HepG2 (cell line): ENCODE results near the gene PDCD10. TPM values are rescaled to one million over a fixed set of nuclear protein-coding genes. Genes with fewer than 3 reads are reported as not detected.
A peak's percentile ranks its signal among the peaks of the same experiment; 100 is the strongest.

ENCODE experiments used
- ATAC-seq: fragments of 200-7000 bp; cut with Tn5 transposase; 3 replicates; pipeline ENCODE4 v1.9.1; 2020; ENCODE audit warnings: mild to moderate bottlenecking, moderate library complexity
- BruUV-seq: library from RNA; stranded (reverse); fragments of 400-500 nt; replicated peaks from 2 replicates; lab custom pipeline; 2021; lab: Mats Ljungman, UMichigan
- CTCF ChIA-PET: fragments of 300-600 bp; formaldehyde crosslinking; extraction: SDS; loops from one replicate; lab custom pipeline; 2021; ENCODE audit warnings: low total read pairs, inconsistent platforms, low intra/inter-chr PET ratio; lab: Yijun Ruan, JAX
- POLR2A ChIA-PET: fragments of 350-600 bp; sonication (Branson Sonifier 250); formaldehyde crosslinking; loops from one replicate; lab custom pipeline; 2020; ENCODE audit warnings: antibody characterized with exemption, inconsistent platforms; lab: Yijun Ruan, JAX
- DNase-seq: peaks from one replicate; pipeline ENCODE4 v3.0.0-alpha.2; 2015; ENCODE audit warnings: low spot score
- FAIRE-seq: peaks from 3 replicates; lab custom pipeline; 2011; peaks lifted over from hg19 to GRCh38; lab: Jason Lieb, UNC
- H2AFZ ChIP-seq: one replicate; pipeline ENCODE4 v1.6.1; 2011; ENCODE audit warnings: low read length, inconsistent platforms
- H3K27ac ChIP-seq: fragments of 300-600 bp; 3 replicates; pipeline ENCODE4 v1.8.0; 2011; ENCODE audit warnings: mixed run types, mild to moderate bottlenecking, mixed read lengths, low read length, inconsistent platforms; ENCODE audit not compliant: insufficient read depth; ENCODE audit errors: extremely low read length
- H3K27me3 ChIP-seq, 2 experiments: fragments of 200-600 bp in 1 of 2; 2 replicates in 1 of 2; 3 replicates in 1 of 2; pipeline versions ENCODE4 v1.6.0 to v1.8.0; 2011; ENCODE audit warnings: low read length in 2 of 2, mild to moderate bottlenecking in 2 of 2, moderate library complexity in 2 of 2, inconsistent platforms in 1 of 2; ENCODE audit not compliant: insufficient read depth in 2 of 2, control insufficient read depth in 1 of 2
- H3K36me3 ChIP-seq, 2 experiments: fragments of 200-600 bp in 1 of 2; replicated peaks in 1 of 2; 2 replicates in 1 of 2; 3 replicates in 1 of 2; pipeline versions ENCODE4 v1.5.1 to v1.8.0; 2011; ENCODE audit warnings: low read length in 2 of 2, inconsistent platforms in 1 of 2; ENCODE audit not compliant: insufficient read depth in 2 of 2, control insufficient read depth in 1 of 2
- H3K4me1 ChIP-seq: 2 replicates; pipeline ENCODE4 v1.5.1; 2012; ENCODE audit warnings: low read length, inconsistent platforms; ENCODE audit not compliant: insufficient read depth
- H3K4me2 ChIP-seq: 2 replicates; pipeline ENCODE4 v1.6.0; 2011; ENCODE audit warnings: low read depth, low read length, inconsistent platforms
- H3K4me3 ChIP-seq, 3 experiments: fragments of 200-600 bp in 1 of 3; sonication (generic), shearing (Covaris generic) in 1 of 3; replicated peaks in 1 of 3; 2 replicates each; pipeline ENCODE4 v1.5.1; 2011 to 2016; ENCODE audit warnings: low read length in 3 of 3, inconsistent platforms in 2 of 3, low read depth in 2 of 3, mild to moderate bottlenecking in 2 of 3, control low read depth in 1 of 3, mixed read lengths in 1 of 3; ENCODE audit not compliant: insufficient read depth in 1 of 3
- H3K79me2 ChIP-seq: one replicate; pipeline ENCODE4 v1.6.1; 2011; ENCODE audit warnings: low read length, inconsistent platforms; ENCODE audit not compliant: insufficient read depth
- H3K9ac ChIP-seq: 2 replicates; pipeline ENCODE4 v1.6.0; 2011; ENCODE audit warnings: mild to moderate bottlenecking, low read depth, low read length, inconsistent platforms; ENCODE audit not compliant: insufficient read depth
- H3K9me3 ChIP-seq: 2 replicates; pipeline ENCODE4 v1.5.1; 2012; ENCODE audit warnings: mild to moderate bottlenecking, low read length
- H4K20me1 ChIP-seq: 2 replicates; pipeline ENCODE4 v1.6.0; 2011; ENCODE audit warnings: inconsistent platforms, mild to moderate bottlenecking, low read length, moderate library complexity; ENCODE audit not compliant: insufficient read depth
- ARID3A ChIP-seq: IDR thresholded peaks from 2 replicates; pipeline ENCODE4 v1.6.1; 2012; ENCODE audit warnings: low read depth, low read length, improper control_type of control experiment
- CEBPB ChIP-seq: IDR thresholded peaks from 2 replicates; pipeline ENCODE4 v1.6.1; 2011; ENCODE audit warnings: low read depth, low read length, improper control_type of control experiment, borderline replicate concordance
- CEBPG ChIP-seq: IDR thresholded peaks from 2 replicates; pipeline ENCODE4 v1.6.1; 2016
- CTCF ChIP-seq: sonication (generic); formaldehyde crosslinking; IDR thresholded peaks from 2 replicates; pipeline ENCODE4 v1.5.0; 2020; ENCODE audit warnings: mild to moderate bottlenecking, missing genetic modification reagents, moderate library complexity
- GATAD1 ChIP-seq: IDR thresholded peaks from 2 replicates; pipeline ENCODE4 v1.6.1; 2016; ENCODE audit warnings: missing genetic modification reagents, missing compliant biosample characterization
- SMC3 ChIP-seq: IDR thresholded peaks from 2 replicates; pipeline ENCODE4 v1.6.1; 2011; ENCODE audit warnings: low read length, improper control_type of control experiment
- STAG1 ChIP-seq: sonication (generic); formaldehyde crosslinking; IDR thresholded peaks from 2 replicates; pipeline ENCODE4 v1.4.0; 2020; ENCODE audit warnings: missing genetic modification reagents
- ZNF572 ChIP-seq: sonication (generic); formaldehyde crosslinking; IDR thresholded peaks from 2 replicates; pipeline ENCODE4 v1.5.1; 2020; ENCODE audit warnings: mild to moderate bottlenecking, missing genetic modification reagents
- in situ Hi-C: cut with HindIII; loops from 2 replicates; pipeline ENCODE4 v1.10.0; 2017; ENCODE audit warnings: low pct_unique_long_range_greater_than_20kb; ENCODE audit not compliant: extremely low pct_ligation_motif_present
- intact Hi-C: fragments of 100-400 bp; cut with micrococcal nuclease; formaldehyde crosslinking; loops from one replicate; pipeline ENCODE4 v1.10.0; 2022; ENCODE audit not compliant: unreplicated experiment
- polyA plus RNA-seq, 8 experiments: library from polyadenylated mRNA; depleted of rRNA in 3 of 8; stranded (reverse) in 7 of 8; unstranded in 1 of 8; fragments of >200 nt; fragmentation: Illumina TruSeq in 4 of 8; extraction: Trizol in 4 of 8; gene quantifications; 2 replicates each; pipeline versions ENCODE4 v1.2.1 to v1.2.3, GENCODE V29; 2011 to 2016; ENCODE audit warnings: low read depth in 4 of 8, missing spikeins in 1 of 8, mixed read lengths in 1 of 8; ENCODE audit not compliant: insufficient read depth in 1 of 8
- total RNA-seq, 5 experiments: library from RNA; depleted of rRNA; stranded (reverse); fragments of >200 nt; fragmentation: Illumina TruSeq; extraction: Trizol; gene quantifications; 2 replicates each; pipeline ENCODE4 v1.2.3, GENCODE V29; 2016; ENCODE audit warnings: low read depth in 1 of 5
- TF ChIP-seq, protein P1 (sequence below), 2 experiments: sonication (generic) in 1 of 2; formaldehyde crosslinking in 1 of 2; IDR thresholded peaks; 2 replicates each; pipeline versions ENCODE4 v1.6.1 to v1.9.0; 2014 to 2022; ENCODE audit warnings: antibody characterized with exemption in 1 of 2, borderline replicate concordance in 1 of 2, inconsistent platforms in 1 of 2, low read depth in 1 of 2, missing genetic modification reagents in 1 of 2
- TF ChIP-seq, protein P2 (sequence below), 2 experiments: fragments of 450-650 bp in 1 of 2; sonication (generic) in 1 of 2; formaldehyde crosslinking; IDR thresholded peaks; 2 replicates each; pipeline versions ENCODE4 v1.5.0 to v1.8.0; 2020 to 2022; ENCODE audit warnings: mild to moderate bottlenecking in 1 of 2, missing genetic modification reagents in 1 of 2

Gene PDCD10
- total and polyA plus RNA-seq, 2 of the 13 experiments (the other 11 are each of a cell fraction or from before 2014, with no cell fraction given): 48.5 to 53.9 TPM

DNA sequence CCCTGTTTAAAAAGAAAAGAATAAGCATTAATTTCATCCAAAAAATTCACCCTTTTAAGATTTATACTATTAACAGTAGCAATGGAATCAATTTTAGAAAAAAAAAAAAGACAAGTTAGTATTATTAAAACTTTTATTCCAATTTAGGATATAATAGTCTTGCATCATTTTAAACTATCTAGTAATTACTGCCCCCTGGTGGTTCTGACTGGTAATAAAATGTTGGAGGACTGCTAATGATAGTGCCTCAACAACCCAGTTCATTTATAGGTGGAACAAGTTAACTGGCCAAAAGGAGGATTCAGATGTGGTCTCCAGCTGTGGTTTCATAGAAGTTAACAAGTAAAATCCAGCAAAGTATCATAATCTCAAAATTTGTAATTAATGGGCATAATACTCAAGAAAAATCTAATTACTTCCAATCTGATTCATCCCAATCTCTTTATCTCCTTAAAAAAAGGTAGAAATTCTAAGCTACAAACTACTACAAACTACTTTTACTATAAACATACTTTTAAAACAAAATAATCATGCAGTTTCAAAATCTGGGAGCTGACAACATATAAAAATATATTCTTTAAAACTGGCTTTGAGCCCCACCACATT lies 50.2 kb downstream of the PDCD10 start:
- peak; percentile 82 for ATAC-seq
- Histone ChIP-seq H4K20me1 (no peaks in the 10 kb centered on the region), H3K4me1 (no peaks in the 10 kb centered on the region), H3K4me3 (no peak overlapping the region), H2AFZ (no peak overlapping the region), H3K27me3 (no peaks in the 10 kb centered on the region), H3K9me3 (no peaks in the 10 kb centered on the region)
- in situ Hi-C loops: loop anchor here (25.0 kb wide), 1 partner anchor 272 kb away; no protein-coding TSS in a partner anchor
- no peak for TF ChIP-seq GATAD1 (CRISPR knock-in tag)
- TF ChIP-seq CTCF: peak; percentile 54
- TF ChIP-seq, protein P1, sequence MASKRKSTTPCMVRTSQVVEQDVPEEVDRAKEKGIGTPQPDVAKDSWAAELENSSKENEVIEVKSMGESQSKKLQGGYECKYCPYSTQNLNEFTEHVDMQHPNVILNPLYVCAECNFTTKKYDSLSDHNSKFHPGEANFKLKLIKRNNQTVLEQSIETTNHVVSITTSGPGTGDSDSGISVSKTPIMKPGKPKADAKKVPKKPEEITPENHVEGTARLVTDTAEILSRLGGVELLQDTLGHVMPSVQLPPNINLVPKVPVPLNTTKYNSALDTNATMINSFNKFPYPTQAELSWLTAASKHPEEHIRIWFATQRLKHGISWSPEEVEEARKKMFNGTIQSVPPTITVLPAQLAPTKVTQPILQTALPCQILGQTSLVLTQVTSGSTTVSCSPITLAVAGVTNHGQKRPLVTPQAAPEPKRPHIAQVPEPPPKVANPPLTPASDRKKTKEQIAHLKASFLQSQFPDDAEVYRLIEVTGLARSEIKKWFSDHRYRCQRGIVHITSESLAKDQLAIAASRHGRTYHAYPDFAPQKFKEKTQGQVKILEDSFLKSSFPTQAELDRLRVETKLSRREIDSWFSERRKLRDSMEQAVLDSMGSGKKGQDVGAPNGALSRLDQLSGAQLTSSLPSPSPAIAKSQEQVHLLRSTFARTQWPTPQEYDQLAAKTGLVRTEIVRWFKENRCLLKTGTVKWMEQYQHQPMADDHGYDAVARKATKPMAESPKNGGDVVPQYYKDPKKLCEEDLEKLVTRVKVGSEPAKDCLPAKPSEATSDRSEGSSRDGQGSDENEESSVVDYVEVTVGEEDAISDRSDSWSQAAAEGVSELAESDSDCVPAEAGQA (IDR thresholded peaks at IDR 0.05; ENCODE audit: low read depth): no peak
- TF ChIP-seq, protein P1 (CRISPR knock-in tag; IDR thresholded peaks at IDR 0.05; ENCODE audit: borderline replicate concordance): no peak
- TF ChIP-seq STAG1 (CRISPR knock-in tag): peak; percentile 35; the same call in 1 of the 2 replicates
- TF ChIP-seq ARID3A: peak; percentile 69
- no peak for TF ChIP-seq ZNF572 (CRISPR knock-in tag)
- TF ChIP-seq CEBPG (CRISPR knock-in tag): peak; percentile 39
- peak; percentile 64 for TF ChIP-seq SMC3
- TF ChIP-seq, protein P2, sequence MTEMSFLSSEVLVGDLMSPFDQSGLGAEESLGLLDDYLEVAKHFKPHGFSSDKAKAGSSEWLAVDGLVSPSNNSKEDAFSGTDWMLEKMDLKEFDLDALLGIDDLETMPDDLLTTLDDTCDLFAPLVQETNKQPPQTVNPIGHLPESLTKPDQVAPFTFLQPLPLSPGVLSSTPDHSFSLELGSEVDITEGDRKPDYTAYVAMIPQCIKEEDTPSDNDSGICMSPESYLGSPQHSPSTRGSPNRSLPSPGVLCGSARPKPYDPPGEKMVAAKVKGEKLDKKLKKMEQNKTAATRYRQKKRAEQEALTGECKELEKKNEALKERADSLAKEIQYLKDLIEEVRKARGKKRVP (CRISPR knock-in tag; IDR thresholded peaks at IDR 0.05): peak in 1 of 2 experiments; percentile 62; a peak in 2 of 4 replicates
- peak; percentile 41; the same call in 1 of the 2 replicates for TF ChIP-seq CEBPB
- TF ChIP-seq, all 625 proteins: peak for 7
- POLR2A ChIA-PET: no interaction called here
- intact Hi-C loops: loop anchor here (1.0 kb wide), 4 partner anchors 57 to 304 kb away; partner anchors contain the start of gene ZBBX
- Histone ChIP-seq H3K79me2 (no peaks in the 10 kb centered on the region), H3K4me2 (no peak overlapping the region), H3K36me3 (peaks cover 3 to 20% of the 10 kb centered on the region in 2 experiments), H3K9ac (no peak overlapping the region), H3K27ac (no peak overlapping the region)
- BruUV-seq: no TSS peak
- CTCF ChIA-PET: interaction anchor here (0.7 to 2.0 kb wide), 3 partner anchors 56 to 304 kb away, joined by 3 to 13 read pairs (median 9); partner anchors contain the start of gene ZBBX
- DNase-seq (peak; percentile 64), FAIRE-seq (no peak)
